SK-N-SH (cell line): ENCODE results near the gene KRTAP5-2. TPM values are rescaled to one million over a fixed set of nuclear protein-coding genes. Genes with fewer than 3 reads are reported as not detected.
"Not testable (repeated sequence)": the region's sequence is repeated elsewhere in the genome, so short reads cannot be mapped to it uniquely, and the experiment has no call there.

Source experiments
- CTCF ChIA-PET: fragments of 300-600, 350-600 bp; formaldehyde crosslinking; extraction: SDS; loops from one replicate; lab custom pipeline; 2021; lab: Yijun Ruan, JAX
- POLR2A ChIA-PET: fragments of 350-600 bp; sonication (Branson Sonifier 250); formaldehyde crosslinking; extraction: SDS; loops from one replicate; lab custom pipeline; 2020; ENCODE audit warnings: antibody characterized with exemption, inconsistent platforms; lab: Yijun Ruan, JAX
- DNase-seq: peaks from one replicate; pipeline ENCODE4 v3.0.0; 2012
- H2AFZ ChIP-seq: fragments of 200-600 bp; sonication (generic); 2 replicates; pipeline ENCODE4 v1.8.1; 2016; ENCODE audit warnings: antibody characterized with exemption, mild to moderate bottlenecking, low read depth
- H3F3A ChIP-seq: fragments of 200-600 bp; sonication (generic); replicated peaks from 2 replicates; pipeline ENCODE3; 2016; ENCODE audit warnings: antibody characterized with exemption, mild to moderate bottlenecking; ENCODE audit not compliant: insufficient read depth
- H3K27ac ChIP-seq, 2 experiments: fragments of 200-500 bp in 1 of 2; fragments of 200-600 bp in 1 of 2; sonication (Bioruptor generic) in 1 of 2; sonication (generic), shearing (Covaris generic) in 1 of 2; 2 replicates each; pipeline versions ENCODE4 v1.5.1 to v1.6.1; 2014 to 2016; ENCODE audit warnings: low read depth in 2 of 2, inconsistent platforms in 1 of 2, low read length in 1 of 2, mild to moderate bottlenecking in 1 of 2, mixed read lengths in 1 of 2
- H3K27me3 ChIP-seq: fragments of 200-600 bp; sonication (generic), shearing (Covaris generic); 2 replicates; pipeline ENCODE4 v1.6.1; 2016; ENCODE audit warnings: mixed run types; ENCODE audit not compliant: insufficient read depth
- H3K36me3 ChIP-seq, 2 experiments: fragments of 200-500 bp in 1 of 2; fragments of 200-600 bp in 1 of 2; sonication (Bioruptor generic) in 1 of 2; sonication (generic) in 1 of 2; replicated peaks in 1 of 2; 2 replicates each; pipeline versions ENCODE3 to v1.5.1; 2014 to 2016; ENCODE audit warnings: low read length in 1 of 2, mild to moderate bottlenecking in 1 of 2; ENCODE audit not compliant: insufficient read depth in 2 of 2, control insufficient read depth in 1 of 2
- H3K4me1 ChIP-seq, 2 experiments: fragments of 200-500 bp in 1 of 2; fragments of 200-600 bp in 1 of 2; sonication (Bioruptor generic) in 1 of 2; sonication (generic), shearing (Covaris generic) in 1 of 2; 2 replicates each; pipeline versions ENCODE4 v1.5.1 to v1.6.1; 2014 to 2016; ENCODE audit warnings: low read depth in 1 of 2, low read length in 1 of 2, mixed run types in 1 of 2; ENCODE audit not compliant: insufficient read depth in 2 of 2, control insufficient read depth in 1 of 2
- H3K4me2 ChIP-seq: fragments of 200-600 bp; sonication (generic), shearing (Covaris generic); 2 replicates; pipeline ENCODE4 v1.6.1; 2017; ENCODE audit warnings: mixed run types
- H3K4me3 ChIP-seq, 2 experiments: fragments of 200-500 bp in 1 of 2; fragments of 200-600 bp in 1 of 2; sonication (Bioruptor generic) in 1 of 2; sonication (generic), shearing (Covaris generic) in 1 of 2; 2 replicates each; pipeline versions ENCODE4 v1.5.1 to v1.8.1; 2014 to 2016; ENCODE audit warnings: low read depth in 2 of 2, inconsistent platforms in 1 of 2, low read length in 1 of 2, mild to moderate bottlenecking in 1 of 2, mixed read lengths in 1 of 2, moderate library complexity in 1 of 2
- H3K79me2 ChIP-seq: fragments of 200-600 bp; sonication (generic); 2 replicates; pipeline ENCODE4 v1.8.1; 2017; ENCODE audit warnings: mild to moderate bottlenecking; ENCODE audit not compliant: insufficient read depth
- H3K9ac ChIP-seq: fragments of 200-600 bp; sonication (generic); 2 replicates; pipeline ENCODE4 v1.6.1; 2017; ENCODE audit warnings: mixed run types
- H3K9me2 ChIP-seq: fragments of 200-600 bp; sonication (generic); 2 replicates; pipeline ENCODE4 v1.6.1; 2017; ENCODE audit warnings: mixed run types
- H3K9me3 ChIP-seq: fragments of 200-600 bp; sonication (generic); 2 replicates; pipeline ENCODE4 v1.6.1; 2017; ENCODE audit warnings: mixed run types, mild to moderate bottlenecking, moderate library complexity
- H4K20me1 ChIP-seq: fragments of 200-600 bp; sonication (generic); 2 replicates; pipeline ENCODE4 v1.6.1; 2017; ENCODE audit warnings: mild to moderate bottlenecking, mixed run types; ENCODE audit not compliant: insufficient read depth
- CTCF ChIP-seq: fragments of 200-600 bp; sonication (generic); IDR thresholded peaks from 2 replicates; pipeline ENCODE4 v1.6.1; 2017; ENCODE audit warnings: antibody characterized with exemption, mild to moderate bottlenecking, moderate library complexity
- FOXM1 ChIP-seq: IDR thresholded peaks from 2 replicates; pipeline ENCODE4 v1.4.0; 2012; ENCODE audit warnings: low read depth, mild to moderate bottlenecking
- IRF3 ChIP-seq: fragments of 150-350 bp; IDR thresholded peaks from 2 replicates; pipeline ENCODE4 v1.6.1; 2016; ENCODE audit warnings: mild to moderate bottlenecking, low read depth, low read length
- MAX ChIP-seq: IDR thresholded peaks from 2 replicates; pipeline ENCODE4 v1.4.0; 2012; ENCODE audit warnings: low read depth
- MXI1 ChIP-seq: IDR thresholded peaks from 2 replicates; pipeline ENCODE4 v1.6.1; 2012; ENCODE audit warnings: mild to moderate bottlenecking, low read depth, low read length, improper control_type of control experiment
- RFX5 ChIP-seq: IDR thresholded peaks from 2 replicates; pipeline ENCODE4 v1.6.1; 2012; ENCODE audit warnings: mild to moderate bottlenecking, improper control_type of control experiment, low read length
- TCF12 ChIP-seq: IDR thresholded peaks from 2 replicates; pipeline ENCODE4 v1.4.0; 2012
- YY1 ChIP-seq: IDR thresholded peaks from 2 replicates; pipeline ENCODE4 v1.4.0; 2012; ENCODE audit warnings: low read depth, mild to moderate bottlenecking
- WGBS: methylation state at CpG from one replicate; pipeline ENCODE4 v1.1.6; 2017; ENCODE audit warnings: low lambda C conversion rate; 5-methylcytosine and 5-hydroxymethylcytosine counted together
- polyA plus RNA-seq, 3 experiments: library from polyadenylated mRNA; depleted of rRNA; stranded (reverse); fragments of >200 nt; gene quantifications; 2 replicates each; pipeline ENCODE4 v1.2.3, GENCODE V29; 2012

KRTAP5-2 gene
- polyA plus RNA-seq, 1 of the 3 experiments (the other 2 are of a cell fraction), result not detected

GRCh38 chr11:1607156-1607845 is 9.2 kb upstream of the KRTAP5-2 start:
- DNase-seq, H3F3A ChIP-seq, H3K4me2 ChIP-seq, H4K20me1 ChIP-seq, POLR2A ChIA-PET, H3K9me2 ChIP-seq, H3K27me3 ChIP-seq, H3K4me3 ChIP-seq, H3K79me2 ChIP-seq, H3K27ac ChIP-seq, H3K4me1 ChIP-seq, H3K36me3 ChIP-seq, H2AFZ ChIP-seq, H3K9me3 ChIP-seq, H3K9ac ChIP-seq: not testable (repeated sequence)
- 57% methylated on average over 16 of the region's 18 CpGs for WGBS
- CTCF ChIA-PET, result interaction anchor here (0.8 to 1.0 kb wide), 3 partner anchors 12 to 33 kb away, joined by 3 to 4 read pairs (median 3); no protein-coding TSS in a partner anchor

- H3K9me3 ChIP-seq, H3K36me3 ChIP-seq, H3K27ac ChIP-seq, H2AFZ ChIP-seq, H4K20me1 ChIP-seq, H3K9ac ChIP-seq, POLR2A ChIA-PET, H3K79me2 ChIP-seq, H3K4me1 ChIP-seq, DNase-seq, H3F3A ChIP-seq, H3K9me2 ChIP-seq, H3K4me3 ChIP-seq, H3K4me2 ChIP-seq: not testable (repeated sequence)
- WGBS, result 62% methylated on average over 12 of the region's 13 CpGs
- H3K27me3 ChIP-seq, result peaks cover 12% of the 10 kb centered on the region; the same call in 1 of the 2 replicates
- CTCF ChIA-PET, result interaction anchor here (1.2 to 1.6 kb wide), 5 partner anchors 10 to 544 kb away, joined by 3 to 7 read pairs (median 5); partner anchors contain the start of gene KRTAP5-5
Measured at GRCh38 chr11:1605923-1606322, 7.8 kb upstream of the KRTAP5-2 start.

GRCh38 chr11:1604711-1605110 is 6.6 kb upstream of the KRTAP5-2 start:
- ChIA-PET CTCF (interaction anchor here (1.2 to 1.6 kb wide), 4 partner anchors 8 to 545 kb away, joined by 3 to 7 read pairs (median 6); partner anchors contain the start of gene KRTAP5-5), POLR2A (no interaction called here)
- no peaks in the 10 kb centered on the region for H3K9me2 ChIP-seq
- H3K36me3 ChIP-seq, result no peaks in the 10 kb centered on the region
- no peak overlapping the region for H3K4me3 ChIP-seq
- TF ChIP-seq MXI1, result no peak
- TF ChIP-seq MAX, result no peak
- no peak for TF ChIP-seq TCF12
- TF ChIP-seq RFX5, result no peak
- TF ChIP-seq FOXM1, result no peak
- no peak for TF ChIP-seq CTCF
- no peak for TF ChIP-seq IRF3
- no peak for TF ChIP-seq YY1
- H3K9ac ChIP-seq, result no peak overlapping the region
- DNase-seq, result no peak
- H3K27ac ChIP-seq, result no peak overlapping the region
- no peaks in the 10 kb centered on the region for H3F3A ChIP-seq
- no peaks in the 10 kb centered on the region for H4K20me1 ChIP-seq
- H3K27me3 ChIP-seq, result peaks cover 16% of the 10 kb centered on the region; the same call in 1 of the 2 replicates
- H3K4me2 ChIP-seq, result no peak overlapping the region
- H3K4me1 ChIP-seq, result no peaks in the 10 kb centered on the region
- H3K9me3 ChIP-seq, result no peaks in the 10 kb centered on the region
- no peaks in the 10 kb centered on the region for H3K79me2 ChIP-seq
- WGBS, result 0% methylated on average over 1 of the region's 7 CpGs
- H2AFZ ChIP-seq, result no peak overlapping the region
